Adrenal gland (tissue), 5 donors: ENCODE results near the gene PURB.

Experiments used
- POLR2A ChIP-seq, 2 donors: fragments of 450-650 bp; IDR thresholded peaks; one replicate each; pipeline ENCODE4 v1.6.1; 2017; ENCODE audit warnings: antibody characterized with exemption in 2 of 2, mild to moderate bottlenecking in 2 of 2, moderate library complexity in 1 of 2
- TF ChIP-seq, protein P1 (sequence below), 6 experiments: fragments of 450-650 bp in 4 of 6; fragments of 200-600 bp in 2 of 6; sonication (generic) in 1 of 6; IDR thresholded peaks; 1 replicate in 5 of 6; 2 replicates in 1 of 6; pipeline versions ENCODE4 v1.5.1 to v1.8.0; 2016 to 2021; ENCODE audit warnings: antibody characterized with exemption in 6 of 6, mild to moderate bottlenecking in 2 of 6, moderate library complexity in 1 of 6
- donor health status: DM: no; HTN: no; CAD: no.

DNA sequence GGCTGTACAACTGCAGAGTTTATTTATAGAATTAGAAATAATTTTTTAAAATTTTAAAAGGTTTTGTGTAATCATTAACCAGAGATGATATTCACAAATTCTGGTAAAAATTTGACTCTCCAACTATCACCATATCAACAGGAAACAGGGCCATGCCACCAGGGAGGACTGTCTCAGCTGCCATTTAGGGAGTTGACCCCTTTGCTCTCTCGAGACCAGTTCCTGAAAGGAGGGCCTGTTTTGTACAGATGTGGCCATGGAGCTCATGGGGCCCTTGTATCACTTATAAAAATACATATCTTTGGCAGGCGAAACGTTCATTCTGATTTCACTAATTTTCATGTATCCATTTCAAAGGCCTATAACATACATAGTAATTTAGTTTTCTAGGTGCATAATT is 57.8 kb downstream of the PURB start:
- TF ChIP-seq, protein P1, sequence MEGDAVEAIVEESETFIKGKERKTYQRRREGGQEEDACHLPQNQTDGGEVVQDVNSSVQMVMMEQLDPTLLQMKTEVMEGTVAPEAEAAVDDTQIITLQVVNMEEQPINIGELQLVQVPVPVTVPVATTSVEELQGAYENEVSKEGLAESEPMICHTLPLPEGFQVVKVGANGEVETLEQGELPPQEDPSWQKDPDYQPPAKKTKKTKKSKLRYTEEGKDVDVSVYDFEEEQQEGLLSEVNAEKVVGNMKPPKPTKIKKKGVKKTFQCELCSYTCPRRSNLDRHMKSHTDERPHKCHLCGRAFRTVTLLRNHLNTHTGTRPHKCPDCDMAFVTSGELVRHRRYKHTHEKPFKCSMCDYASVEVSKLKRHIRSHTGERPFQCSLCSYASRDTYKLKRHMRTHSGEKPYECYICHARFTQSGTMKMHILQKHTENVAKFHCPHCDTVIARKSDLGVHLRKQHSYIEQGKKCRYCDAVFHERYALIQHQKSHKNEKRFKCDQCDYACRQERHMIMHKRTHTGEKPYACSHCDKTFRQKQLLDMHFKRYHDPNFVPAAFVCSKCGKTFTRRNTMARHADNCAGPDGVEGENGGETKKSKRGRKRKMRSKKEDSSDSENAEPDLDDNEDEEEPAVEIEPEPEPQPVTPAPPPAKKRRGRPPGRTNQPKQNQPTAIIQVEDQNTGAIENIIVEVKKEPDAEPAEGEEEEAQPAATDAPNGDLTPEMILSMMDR (IDR thresholded peaks at IDR 0.05) = no peak
- TF ChIP-seq POLR2A (IDR thresholded peaks at IDR 0.05) = no peak
